HEK293 (cell line): ENCODE data around the gene SCN4A.

Experiments used
- CTCF ChIA-PET: fragments of 350-600 bp; formaldehyde crosslinking; extraction: SDS; loops from one replicate; lab custom pipeline; 2021; ENCODE audit warnings: antibody characterized with exemption; lab: Yijun Ruan, JAX
- POLR2A ChIA-PET: fragments of 300-600 bp; formaldehyde crosslinking; extraction: SDS; loops from one replicate; lab custom pipeline; 2020; ENCODE audit warnings: antibody characterized with exemption, inconsistent platforms; lab: Yijun Ruan, JAX
- H3K27ac ChIP-seq: fragments of 200-500 bp; sonication (Bioruptor generic); 2 replicates; pipeline ENCODE4 v1.5.1; 2014; ENCODE audit warnings: low read depth, low read length, control low read depth, inconsistent platforms; ENCODE audit errors: extremely low read depth
- H3K36me3 ChIP-seq, 2 experiments: fragments of 200-500 bp in 1 of 2; sonication (Bioruptor generic) in 1 of 2; 1 replicate in 1 of 2; 2 replicates in 1 of 2; pipeline ENCODE4 v1.5.1; 2014 to 2017; ENCODE audit warnings: inconsistent platforms in 2 of 2, low read length in 2 of 2; ENCODE audit not compliant: control insufficient read depth in 2 of 2, insufficient read depth in 1 of 2
- H3K4me1 ChIP-seq: fragments of 200-500 bp; sonication (Bioruptor generic); 2 replicates; pipeline ENCODE4 v1.5.1; 2014; ENCODE audit warnings: mild to moderate bottlenecking, low read length, inconsistent platforms; ENCODE audit not compliant: control insufficient read depth, insufficient read depth
- H3K4me3 ChIP-seq: 2 replicates; pipeline ENCODE4 v1.5.1; 2011; ENCODE audit warnings: low read depth, mild to moderate bottlenecking, control low read depth, low read length, moderate library complexity
- H3K9me3 ChIP-seq: fragments of 200-500 bp; sonication (Bioruptor generic); 2 replicates; pipeline ENCODE4 v1.5.1; 2014; ENCODE audit warnings: low read depth, low read length, inconsistent platforms; ENCODE audit not compliant: control insufficient read depth, insufficient read depth
- KLF7 ChIP-seq: fragments of 450-650 bp; formaldehyde crosslinking; IDR thresholded peaks from 2 replicates; pipeline ENCODE4 v1.5.1; 2016; ENCODE audit warnings: missing biosample characterization, missing genetic modification characterization, borderline replicate concordance
- OSR2 ChIP-seq: fragments of 450-650 bp; formaldehyde crosslinking; IDR thresholded peaks from 2 replicates; pipeline ENCODE4 v1.5.1; 2016; ENCODE audit warnings: missing biosample characterization, missing genetic modification characterization
- RBAK ChIP-seq: fragments of 450-650 bp; formaldehyde crosslinking; IDR thresholded peaks from 2 replicates; pipeline ENCODE4 v1.5.1; 2016; ENCODE audit warnings: missing biosample characterization, missing genetic modification characterization
- SCRT1 ChIP-seq: fragments of 450-650 bp; formaldehyde crosslinking; IDR thresholded peaks from 2 replicates; pipeline ENCODE4 v1.5.1; 2016; ENCODE audit warnings: missing biosample characterization, missing genetic modification characterization, borderline replicate concordance
- WT1 ChIP-seq: fragments of 450-650 bp; formaldehyde crosslinking; IDR thresholded peaks from 2 replicates; pipeline ENCODE4 v1.5.1; 2016; ENCODE audit warnings: missing biosample characterization, missing genetic modification characterization
- YY2 ChIP-seq: fragments of 450-650 bp; formaldehyde crosslinking; IDR thresholded peaks from 2 replicates; pipeline ENCODE4 v1.5.1; 2016; ENCODE audit warnings: missing biosample characterization, missing genetic modification characterization
- ZBTB8A ChIP-seq: fragments of 450-650 bp; formaldehyde crosslinking; IDR thresholded peaks from 2 replicates; pipeline ENCODE4 v1.5.1; 2016; ENCODE audit warnings: missing biosample characterization, missing genetic modification characterization
- ZEB2 ChIP-seq: fragments of 450-650 bp; formaldehyde crosslinking; IDR thresholded peaks from 2 replicates; pipeline ENCODE4 v1.5.1; 2016; ENCODE audit warnings: missing biosample characterization, missing genetic modification characterization
- ZNF114 ChIP-seq: fragments of 450-650 bp; formaldehyde crosslinking; IDR thresholded peaks from 2 replicates; pipeline ENCODE4 v1.5.0; 2017; ENCODE audit warnings: missing biosample characterization, missing genetic modification characterization
- ZNF175 ChIP-seq: fragments of 450-650 bp; formaldehyde crosslinking; IDR thresholded peaks from 2 replicates; pipeline ENCODE4 v1.5.1; 2016; ENCODE audit warnings: missing biosample characterization, missing genetic modification characterization
- ZNF23 ChIP-seq: fragments of 450-650 bp; formaldehyde crosslinking; IDR thresholded peaks from 2 replicates; pipeline ENCODE4 v1.5.1; 2016; ENCODE audit warnings: missing biosample characterization, missing genetic modification characterization, borderline replicate concordance
- ZNF292 ChIP-seq: fragments of 450-650 bp; formaldehyde crosslinking; IDR thresholded peaks from 2 replicates; pipeline ENCODE4 v1.5.1; 2016; ENCODE audit warnings: low read depth, missing biosample characterization, missing genetic modification characterization, borderline replicate concordance
- ZNF341 ChIP-seq: fragments of 450-650 bp; formaldehyde crosslinking; IDR thresholded peaks from 2 replicates; pipeline ENCODE4; 2016; ENCODE audit warnings: low read depth, missing biosample characterization, missing genetic modification characterization
- ZNF585B ChIP-seq: fragments of 450-650 bp; formaldehyde crosslinking; IDR thresholded peaks from 2 replicates; pipeline ENCODE4 v1.5.1; 2016; ENCODE audit warnings: missing biosample characterization, missing genetic modification characterization
- ZNF624 ChIP-seq: fragments of 450-650 bp; formaldehyde crosslinking; IDR thresholded peaks from 2 replicates; pipeline ENCODE4 v1.5.1; 2017; ENCODE audit warnings: missing biosample characterization, missing genetic modification characterization
- ZNF658 ChIP-seq: fragments of 450-650 bp; formaldehyde crosslinking; IDR thresholded peaks from 2 replicates; pipeline ENCODE4; 2016; ENCODE audit warnings: missing biosample characterization, missing genetic modification characterization
- ZNF785 ChIP-seq: fragments of 450-650 bp; formaldehyde crosslinking; IDR thresholded peaks from 2 replicates; pipeline ENCODE4 v1.5.1; 2016; ENCODE audit warnings: missing biosample characterization, missing genetic modification characterization
- ZSCAN30 ChIP-seq: fragments of 450-650 bp; IDR thresholded peaks from 2 replicates; pipeline ENCODE4 v1.5.1; 2018; ENCODE audit warnings: missing biosample characterization, mild to moderate bottlenecking, missing genetic modification characterization, moderate library complexity
- ZXDB ChIP-seq: fragments of 450-650 bp; formaldehyde crosslinking; IDR thresholded peaks from 2 replicates; pipeline ENCODE4 v1.5.1; 2016; ENCODE audit warnings: missing biosample characterization, missing genetic modification characterization
- TF ChIP-seq, protein P1 (sequence below): fragments of 450-650 bp; formaldehyde crosslinking; IDR thresholded peaks from 2 replicates; pipeline ENCODE4 v1.5.1; 2016; ENCODE audit warnings: missing biosample characterization, missing genetic modification characterization, borderline replicate concordance
- TF ChIP-seq, protein P2 (sequence below): fragments of 450-650 bp; formaldehyde crosslinking; IDR thresholded peaks from 2 replicates; pipeline ENCODE4 v1.5.1; 2016; ENCODE audit warnings: missing biosample characterization, missing genetic modification characterization

Gene SCN4A

DNA sequence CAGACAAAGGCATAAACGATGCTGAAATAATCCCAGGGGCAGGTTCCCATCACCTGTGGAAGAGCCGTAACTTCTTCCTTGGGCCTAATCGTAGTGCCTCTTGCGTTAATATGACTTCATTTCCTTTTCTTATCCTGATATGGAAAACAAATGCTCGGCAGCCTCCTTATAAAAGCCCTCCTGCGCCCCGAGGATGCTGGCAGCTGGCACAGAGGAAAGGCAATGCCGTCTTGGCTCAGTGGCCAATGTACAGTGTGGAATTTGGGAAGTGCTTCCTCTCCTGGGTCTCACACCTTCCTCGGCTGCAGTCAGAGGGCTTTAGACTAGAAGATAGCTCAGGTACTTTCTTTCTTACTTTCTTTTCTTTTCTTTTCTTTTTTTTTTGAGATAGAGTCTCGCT, 3.4 kb downstream of the SCN4A start:
- CTCF ChIA-PET = interaction anchor here (1.2 to 1.5 kb wide), 3 partner anchors 23 to 57 kb away, joined by 3 to 5 read pairs (median 3); no protein-coding TSS in a partner anchor
- POLR2A ChIA-PET = no interaction called here
- H3K9me3 ChIP-seq = no peaks in the 10 kb centered on the region
- H3K4me3 ChIP-seq = no peak overlapping the region
- no peak for TF ChIP-seq SCRT1 (tag by site-specific recombination)
- TF ChIP-seq RBAK (tag by site-specific recombination) = no peak
- no peak for TF ChIP-seq ZNF585B (tag by site-specific recombination)
- no peak for TF ChIP-seq ZNF341 (tag by site-specific recombination)
- no peak for TF ChIP-seq ZXDB
- TF ChIP-seq ZNF785 (tag by site-specific recombination) = no peak
- TF ChIP-seq ZSCAN30 = no peak
- TF ChIP-seq ZEB2 (tag by site-specific recombination) = no peak
- TF ChIP-seq ZNF624 (tag by site-specific recombination) = no peak
- no peak for TF ChIP-seq OSR2 (tag by site-specific recombination)
- TF ChIP-seq ZNF114 (tag by site-specific recombination) = no peak
- TF ChIP-seq, protein P1, sequence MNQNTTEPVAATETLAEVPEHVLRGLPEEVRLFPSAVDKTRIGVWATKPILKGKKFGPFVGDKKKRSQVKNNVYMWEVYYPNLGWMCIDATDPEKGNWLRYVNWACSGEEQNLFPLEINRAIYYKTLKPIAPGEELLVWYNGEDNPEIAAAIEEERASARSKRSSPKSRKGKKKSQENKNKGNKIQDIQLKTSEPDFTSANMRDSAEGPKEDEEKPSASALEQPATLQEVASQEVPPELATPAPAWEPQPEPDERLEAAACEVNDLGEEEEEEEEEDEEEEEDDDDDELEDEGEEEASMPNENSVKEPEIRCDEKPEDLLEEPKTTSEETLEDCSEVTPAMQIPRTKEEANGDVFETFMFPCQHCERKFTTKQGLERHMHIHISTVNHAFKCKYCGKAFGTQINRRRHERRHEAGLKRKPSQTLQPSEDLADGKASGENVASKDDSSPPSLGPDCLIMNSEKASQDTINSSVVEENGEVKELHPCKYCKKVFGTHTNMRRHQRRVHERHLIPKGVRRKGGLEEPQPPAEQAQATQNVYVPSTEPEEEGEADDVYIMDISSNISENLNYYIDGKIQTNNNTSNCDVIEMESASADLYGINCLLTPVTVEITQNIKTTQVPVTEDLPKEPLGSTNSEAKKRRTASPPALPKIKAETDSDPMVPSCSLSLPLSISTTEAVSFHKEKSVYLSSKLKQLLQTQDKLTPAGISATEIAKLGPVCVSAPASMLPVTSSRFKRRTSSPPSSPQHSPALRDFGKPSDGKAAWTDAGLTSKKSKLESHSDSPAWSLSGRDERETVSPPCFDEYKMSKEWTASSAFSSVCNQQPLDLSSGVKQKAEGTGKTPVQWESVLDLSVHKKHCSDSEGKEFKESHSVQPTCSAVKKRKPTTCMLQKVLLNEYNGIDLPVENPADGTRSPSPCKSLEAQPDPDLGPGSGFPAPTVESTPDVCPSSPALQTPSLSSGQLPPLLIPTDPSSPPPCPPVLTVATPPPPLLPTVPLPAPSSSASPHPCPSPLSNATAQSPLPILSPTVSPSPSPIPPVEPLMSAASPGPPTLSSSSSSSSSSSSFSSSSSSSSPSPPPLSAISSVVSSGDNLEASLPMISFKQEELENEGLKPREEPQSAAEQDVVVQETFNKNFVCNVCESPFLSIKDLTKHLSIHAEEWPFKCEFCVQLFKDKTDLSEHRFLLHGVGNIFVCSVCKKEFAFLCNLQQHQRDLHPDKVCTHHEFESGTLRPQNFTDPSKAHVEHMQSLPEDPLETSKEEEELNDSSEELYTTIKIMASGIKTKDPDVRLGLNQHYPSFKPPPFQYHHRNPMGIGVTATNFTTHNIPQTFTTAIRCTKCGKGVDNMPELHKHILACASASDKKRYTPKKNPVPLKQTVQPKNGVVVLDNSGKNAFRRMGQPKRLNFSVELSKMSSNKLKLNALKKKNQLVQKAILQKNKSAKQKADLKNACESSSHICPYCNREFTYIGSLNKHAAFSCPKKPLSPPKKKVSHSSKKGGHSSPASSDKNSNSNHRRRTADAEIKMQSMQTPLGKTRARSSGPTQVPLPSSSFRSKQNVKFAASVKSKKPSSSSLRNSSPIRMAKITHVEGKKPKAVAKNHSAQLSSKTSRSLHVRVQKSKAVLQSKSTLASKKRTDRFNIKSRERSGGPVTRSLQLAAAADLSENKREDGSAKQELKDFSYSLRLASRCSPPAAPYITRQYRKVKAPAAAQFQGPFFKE (tag by site-specific recombination) = no peak
- TF ChIP-seq KLF7 = no peak
- TF ChIP-seq ZBTB8A (tag by site-specific recombination) = no peak
- TF ChIP-seq ZNF175 (tag by site-specific recombination) = no peak
- TF ChIP-seq, protein P2, sequence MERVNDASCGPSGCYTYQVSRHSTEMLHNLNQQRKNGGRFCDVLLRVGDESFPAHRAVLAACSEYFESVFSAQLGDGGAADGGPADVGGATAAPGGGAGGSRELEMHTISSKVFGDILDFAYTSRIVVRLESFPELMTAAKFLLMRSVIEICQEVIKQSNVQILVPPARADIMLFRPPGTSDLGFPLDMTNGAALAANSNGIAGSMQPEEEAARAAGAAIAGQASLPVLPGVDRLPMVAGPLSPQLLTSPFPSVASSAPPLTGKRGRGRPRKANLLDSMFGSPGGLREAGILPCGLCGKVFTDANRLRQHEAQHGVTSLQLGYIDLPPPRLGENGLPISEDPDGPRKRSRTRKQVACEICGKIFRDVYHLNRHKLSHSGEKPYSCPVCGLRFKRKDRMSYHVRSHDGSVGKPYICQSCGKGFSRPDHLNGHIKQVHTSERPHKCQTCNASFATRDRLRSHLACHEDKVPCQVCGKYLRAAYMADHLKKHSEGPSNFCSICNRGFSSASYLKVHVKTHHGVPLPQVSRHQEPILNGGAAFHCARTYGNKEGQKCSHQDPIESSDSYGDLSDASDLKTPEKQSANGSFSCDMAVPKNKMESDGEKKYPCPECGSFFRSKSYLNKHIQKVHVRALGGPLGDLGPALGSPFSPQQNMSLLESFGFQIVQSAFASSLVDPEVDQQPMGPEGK (tag by site-specific recombination) = no peak
- no peak overlapping the region for H3K27ac ChIP-seq
- H3K4me1 ChIP-seq = no peaks in the 10 kb centered on the region
- H3K36me3 ChIP-seq = no peaks in the 10 kb centered on the region

DNA sequence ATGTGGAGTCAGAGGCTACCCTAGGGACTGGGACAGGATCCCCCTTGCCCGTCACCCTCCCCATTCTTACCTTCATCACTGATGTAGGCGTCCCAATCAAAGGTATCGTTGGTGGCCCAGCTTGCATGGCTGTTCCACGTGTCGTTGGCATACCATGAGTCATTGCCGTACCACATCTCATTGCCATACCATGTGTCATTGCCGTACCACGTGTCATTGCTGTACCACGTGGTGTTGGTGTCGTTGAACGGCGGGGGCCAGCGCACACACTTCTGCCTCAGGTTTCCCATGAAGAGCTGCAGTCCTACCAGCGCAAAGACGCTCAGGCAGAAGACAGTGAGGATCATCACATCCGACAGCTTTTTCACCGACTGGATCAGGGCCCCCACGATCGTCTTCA, 4.8 kb downstream of the SCN4A start:
- H3K9me3 ChIP-seq = no peaks in the 10 kb centered on the region
- CTCF ChIA-PET = interaction anchor here (0.6 to 1.4 kb wide), 2 partner anchors 17 to 49 kb away, joined by 3 to 5 read pairs; no protein-coding TSS in a partner anchor
- H3K27ac ChIP-seq = no peak overlapping the region
- H3K36me3 ChIP-seq = no peaks in the 10 kb centered on the region
- no peak overlapping the region for H3K4me3 ChIP-seq
- POLR2A ChIA-PET = no interaction called here
- H3K4me1 ChIP-seq = no peaks in the 10 kb centered on the region
- TF ChIP-seq ZNF292 (no peak), YY2 (tag by site-specific recombination) (no peak), ZNF23 (tag by site-specific recombination) (no peak), WT1 (tag by site-specific recombination) (no peak), ZNF175 (tag by site-specific recombination) (no peak), ZNF658 (tag by site-specific recombination) (no peak)
